Nephron (organoid): ENCODE measurements around the gene AGO3.
"Not testable (repeated sequence)": the region's sequence is repeated elsewhere in the genome, so short reads cannot be mapped to it uniquely, and the experiment has no call there.

ENCODE experiments used
- H3K27ac Mint-ChIP-seq, 3 experiments: 2 replicates each; pipeline ENCODE4 v1.8.0; 2020; ENCODE audit warnings: mixed read lengths in 3 of 3, mild to moderate bottlenecking in 2 of 3, moderate library complexity in 1 of 3
- H3K27me3 Mint-ChIP-seq: 2 replicates; pipeline ENCODE4 v1.8.0; 2021; ENCODE audit warnings: low read depth, mild to moderate bottlenecking, moderate library complexity, mixed read lengths
- H3K36me3 Mint-ChIP-seq: 2 replicates; pipeline ENCODE4 v1.8.0; 2020; ENCODE audit warnings: low read depth, mixed read lengths
- H3K4me1 Mint-ChIP-seq: 2 replicates; pipeline ENCODE4 v1.8.0; 2020; ENCODE audit warnings: mixed read lengths
- H3K4me3 Mint-ChIP-seq, 3 experiments: 2 replicates each; pipeline ENCODE4 v1.8.0; 2020; ENCODE audit warnings: mild to moderate bottlenecking in 3 of 3, mixed read lengths in 3 of 3, moderate library complexity in 2 of 3
- H3K9me3 Mint-ChIP-seq: 2 replicates; pipeline ENCODE4 v1.8.0; 2020; ENCODE audit warnings: mixed read lengths
- CTCF ChIP-seq, 3 experiments: fragments of 200-600 bp; sonication (generic); IDR thresholded peaks; one replicate each; pipeline ENCODE4 v1.5.0; 2021; ENCODE audit warnings: antibody characterized with exemption in 3 of 3; ENCODE audit not compliant: unreplicated experiment in 3 of 3

The AGO3 gene

GRCh38 chr1:35962952-35963351 is 32.0 kb downstream of the AGO3 start:
- Mint-ChIP-seq H3K27me3 (no peaks in the 10 kb centered on the region), H3K9me3 (no peaks in the 10 kb centered on the region), H3K27ac (no peak overlapping the region), H3K4me1 (no peaks in the 10 kb centered on the region), H3K4me3 (no peak overlapping the region), H3K36me3 (peaks cover 15% of the 10 kb centered on the region)
- no peak for TF ChIP-seq CTCF (IDR thresholded peaks at IDR 0.05; ENCODE audit: unreplicated experiment in 3 of 3)

GRCh38 chr1:35964277-35964676 is 33.4 kb downstream of the AGO3 start:
- not testable (repeated sequence) for H3K4me1 Mint-ChIP-seq, H3K9me3 Mint-ChIP-seq, H3K27ac Mint-ChIP-seq, H3K4me3 Mint-ChIP-seq, H3K27me3 Mint-ChIP-seq
- H3K36me3 Mint-ChIP-seq, result peaks cover 28% of the 10 kb centered on the region

GRCh38 chr1:35968396-35968795 is 37.5 kb downstream of the AGO3 start:
- H3K36me3 Mint-ChIP-seq, result peaks cover 43% of the 10 kb centered on the region
- no peak overlapping the region for H3K27ac Mint-ChIP-seq
- no peak for TF ChIP-seq CTCF (IDR thresholded peaks at IDR 0.05; ENCODE audit: unreplicated experiment in 3 of 3)
- H3K9me3 Mint-ChIP-seq, result no peaks in the 10 kb centered on the region
- H3K4me3 Mint-ChIP-seq, result no peak overlapping the region
- no peaks in the 10 kb centered on the region for H3K4me1 Mint-ChIP-seq
- H3K27me3 Mint-ChIP-seq, result no peaks in the 10 kb centered on the region

- Mint-ChIP-seq H3K27me3 (no peaks in the 10 kb centered on the region), H3K4me1 (no peaks in the 10 kb centered on the region), H3K36me3 (peaks cover 66% of the 10 kb centered on the region), H3K4me3 (no peak overlapping the region), H3K27ac (no peak overlapping the region), H3K9me3 (no peaks in the 10 kb centered on the region)
- TF ChIP-seq CTCF (IDR thresholded peaks at IDR 0.05; ENCODE audit: unreplicated experiment in 3 of 3), result no peak
Measured at GRCh38 chr1:35971601-35972000, 40.7 kb downstream of the AGO3 start.

GRCh38 chr1:35972631-35973030 is 41.7 kb downstream of the AGO3 start:
- H3K9me3 Mint-ChIP-seq, H3K4me1 Mint-ChIP-seq, H3K27me3 Mint-ChIP-seq, H3K4me3 Mint-ChIP-seq, H3K27ac Mint-ChIP-seq: not testable (repeated sequence)
- H3K36me3 Mint-ChIP-seq, result peaks cover 64% of the 10 kb centered on the region

GRCh38 chr1:35980090-35980489 is 49.2 kb downstream of the AGO3 start:
- TF ChIP-seq CTCF (IDR thresholded peaks at IDR 0.05; ENCODE audit: unreplicated experiment in 3 of 3), result no peak
- Mint-ChIP-seq H3K4me3 (no peak overlapping the region), H3K36me3 (peaks cover 50% of the 10 kb centered on the region), H3K27ac (no peak overlapping the region), H3K4me1 (no peaks in the 10 kb centered on the region), H3K27me3 (no peaks in the 10 kb centered on the region), H3K9me3 (no peaks in the 10 kb centered on the region)

GRCh38 chr1:35988237-35988636 is 57.3 kb downstream of the AGO3 start:
- TF ChIP-seq CTCF (IDR thresholded peaks at IDR 0.05; ENCODE audit: unreplicated experiment in 3 of 3), result no peak
- Mint-ChIP-seq H3K4me1 (peaks cover 5% of the 10 kb centered on the region), H3K4me3 (no peak overlapping the region), H3K27ac (no peak overlapping the region), H3K9me3 (no peaks in the 10 kb centered on the region), H3K36me3 (peaks cover 58% of the 10 kb centered on the region), H3K27me3 (no peaks in the 10 kb centered on the region)
